ENCODE results near the gene NAPEPLD.
A peak's percentile ranks its signal among the peaks of the same experiment; 100 is the strongest.
"Not testable (repeated sequence)": the region's sequence is repeated elsewhere in the genome, so short reads cannot be mapped to it uniquely, and the experiment has no call there.

The NAPEPLD gene

DNA sequence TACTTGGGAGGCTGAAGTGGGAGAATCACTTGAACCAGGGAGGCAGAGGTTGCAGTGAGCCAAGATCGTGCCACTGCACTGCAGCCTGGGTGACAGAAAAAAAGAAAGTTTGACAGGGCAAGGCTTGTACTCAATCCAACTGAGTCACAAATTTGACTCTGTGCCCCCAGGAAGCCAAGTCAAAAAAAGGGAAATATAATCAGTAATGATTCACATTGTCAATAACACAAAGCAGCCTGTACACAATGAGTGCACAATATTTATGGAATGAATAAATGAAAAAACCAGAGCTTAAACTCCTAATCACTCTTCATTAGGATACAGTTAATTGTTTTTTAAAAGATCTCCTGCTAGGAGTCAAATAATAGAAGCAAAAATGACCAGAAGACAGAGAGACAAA lies 6.4 kb downstream of the NAPEPLD start:
- DNase-seq: no peak

GRCh38 chr7:103141753-103142404 lies 7.0 kb downstream of the NAPEPLD start:
- peak; percentile 80 for DNase-seq

DNA sequence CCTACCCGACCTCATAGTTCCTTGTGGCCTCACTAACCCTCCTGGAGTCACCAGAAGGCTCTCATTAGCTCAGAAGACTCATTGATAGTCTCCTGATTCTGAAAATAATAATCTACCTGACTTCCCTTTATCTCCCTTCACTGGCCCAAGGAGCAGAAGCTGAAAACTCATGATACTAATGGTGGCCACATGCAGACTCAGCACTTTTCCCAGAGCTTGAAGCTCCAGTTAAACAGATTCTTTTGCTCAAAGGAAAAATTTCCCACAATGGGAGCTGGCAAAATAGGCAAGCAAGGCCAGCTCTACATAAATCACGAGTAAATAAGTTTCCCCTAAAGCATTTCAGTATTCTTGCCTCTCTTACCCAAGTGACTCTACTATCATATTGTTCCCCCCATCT lies 8.2 kb downstream of the NAPEPLD start:
- no peak for DNase-seq

DNA sequence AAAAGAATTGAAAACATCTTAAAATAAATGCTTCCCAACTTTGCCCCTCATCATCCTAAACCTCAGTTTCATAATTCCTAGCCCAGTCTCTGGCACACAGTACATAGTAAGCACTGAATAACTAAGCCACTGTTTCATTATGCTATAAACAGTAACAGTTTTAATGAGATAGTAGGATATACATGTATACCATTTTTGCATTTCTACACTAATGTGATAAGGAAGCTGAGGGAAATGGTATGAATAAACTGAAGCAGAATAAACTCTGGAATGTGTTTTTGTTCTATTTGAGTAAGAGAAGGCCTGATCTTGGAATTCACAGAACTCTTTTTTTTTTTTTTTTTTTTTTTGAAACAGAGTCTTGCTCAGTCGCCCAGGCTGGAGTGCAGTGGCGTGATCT lies 8.8 kb downstream of the NAPEPLD start:
- DNase-seq: no peak

DNA sequence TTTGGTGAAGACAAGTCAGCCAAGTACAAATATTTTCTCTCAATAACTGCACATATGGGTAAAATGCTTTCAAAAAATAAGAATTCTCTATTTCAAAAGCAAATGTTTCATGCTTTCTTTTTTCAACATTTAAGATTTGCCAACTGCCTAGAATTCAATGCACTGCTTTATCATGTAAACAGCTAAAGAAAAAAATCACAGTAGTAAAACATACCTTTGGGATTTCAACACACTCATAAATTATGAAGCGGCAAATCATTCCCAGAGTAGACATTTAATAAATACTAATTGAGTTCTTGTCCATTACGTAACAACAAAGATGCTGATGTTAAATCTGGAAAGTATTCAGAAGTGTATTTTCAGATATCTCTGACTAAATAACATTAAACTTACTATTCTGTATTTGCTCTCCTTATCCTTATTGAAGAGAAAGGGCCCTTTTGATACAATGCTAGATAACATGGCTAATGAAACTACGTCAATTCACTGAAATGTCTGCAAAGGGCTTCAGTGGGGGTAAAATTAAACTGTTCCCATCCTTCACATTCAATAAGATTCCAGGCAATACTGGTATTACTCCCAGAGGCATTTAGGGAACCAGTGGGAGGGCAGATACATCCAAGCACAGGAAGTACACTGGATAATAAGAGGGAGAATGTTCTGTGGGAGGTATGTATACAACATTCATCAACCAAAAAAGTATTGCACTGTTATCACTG lies 13.9 kb downstream of the NAPEPLD start:
- DNase-seq: peak; percentile 68

GRCh38 chr7:103132995-103133688 lies 15.8 kb downstream of the NAPEPLD start:
- no peak for DNase-seq

DNA sequence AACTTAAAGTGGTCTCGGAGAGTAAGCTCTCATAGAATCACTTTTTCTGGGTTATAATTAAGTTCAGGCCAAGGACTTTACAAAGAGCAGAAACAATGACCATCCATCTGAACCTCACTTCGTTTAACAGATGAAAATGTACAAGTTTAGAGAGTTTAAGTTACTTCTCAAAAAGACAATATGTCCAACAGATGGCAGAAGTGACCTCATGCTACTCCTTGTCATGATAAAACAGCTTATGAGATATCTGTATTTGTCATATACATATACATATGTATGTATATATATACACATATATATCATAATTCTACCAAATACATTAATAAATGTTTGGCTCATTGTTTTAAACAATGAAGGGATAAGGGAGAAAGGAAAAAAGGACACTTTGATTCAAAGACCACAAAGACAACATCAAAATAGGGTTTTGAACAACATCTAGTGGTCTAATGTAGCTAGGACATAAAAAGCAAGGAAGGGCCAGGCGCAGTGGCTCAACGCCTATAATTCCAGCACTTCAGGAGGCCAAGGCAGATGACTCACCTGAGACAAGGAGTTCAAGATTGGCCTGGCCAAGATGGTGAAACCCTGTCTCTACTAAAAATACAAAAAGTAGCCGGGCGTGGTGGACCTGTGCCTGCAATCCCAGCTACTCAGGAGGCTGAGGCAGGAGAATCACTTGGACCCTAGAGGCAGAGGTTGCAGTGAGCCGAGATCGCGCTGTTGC lies 17.8 kb downstream of the NAPEPLD start:
- no peak for DNase-seq

GRCh38 chr7:103129702-103130549 lies 19.0 kb downstream of the NAPEPLD start:
- DNase-seq: no peak

- no peak for DNase-seq
These were observed 21.9 kb downstream of the NAPEPLD start for GRCh38 chr7:103127006-103127405.

GRCh38 chr7:103124429-103124979 lies 24.4 kb downstream of the NAPEPLD start:
- DNase-seq: no peak

- no peak for DNase-seq
These were observed 25.4 kb downstream of the NAPEPLD start for GRCh38 chr7:103123529-103123928.

DNA sequence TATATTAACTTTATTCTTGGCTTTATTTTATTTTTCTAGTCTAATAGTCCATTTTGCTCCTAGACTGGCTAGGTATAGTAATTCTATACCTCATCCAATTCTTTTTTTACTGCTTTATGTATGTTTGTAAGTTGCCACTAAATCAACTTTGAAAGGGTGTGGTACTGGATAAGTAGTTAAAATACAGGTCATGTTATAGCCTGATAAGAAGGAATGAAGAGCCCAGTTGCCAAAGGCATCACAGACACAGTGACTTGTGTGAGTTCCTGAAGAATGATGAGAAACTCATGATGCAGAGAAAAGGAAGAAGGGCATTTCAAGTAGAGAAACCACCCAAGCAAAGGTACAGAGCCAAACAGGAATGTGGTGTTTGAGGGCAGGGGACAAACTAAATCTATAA lies 27.3 kb downstream of the NAPEPLD start:
- DNase-seq: no peak

DNA sequence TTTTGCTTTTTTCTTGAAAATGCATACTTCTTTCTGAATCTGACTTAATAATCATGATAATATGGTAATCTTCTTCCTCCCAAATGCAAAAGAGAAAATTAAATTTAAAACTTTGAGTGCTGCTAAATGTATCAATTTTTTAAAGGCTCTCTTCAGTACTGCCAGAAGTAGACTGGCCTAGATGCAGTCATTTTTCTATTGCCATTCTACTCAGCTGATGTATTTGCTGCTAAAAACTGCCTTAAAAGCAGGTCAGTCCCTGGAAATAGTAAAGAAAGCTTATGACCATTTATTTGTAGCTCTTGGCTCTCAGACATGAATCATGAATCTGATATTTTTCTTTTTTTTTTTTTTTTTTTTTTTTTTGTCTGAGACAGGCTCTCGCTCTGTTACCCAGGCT lies 28.5 kb downstream of the NAPEPLD start:
- no peak for DNase-seq

DNA sequence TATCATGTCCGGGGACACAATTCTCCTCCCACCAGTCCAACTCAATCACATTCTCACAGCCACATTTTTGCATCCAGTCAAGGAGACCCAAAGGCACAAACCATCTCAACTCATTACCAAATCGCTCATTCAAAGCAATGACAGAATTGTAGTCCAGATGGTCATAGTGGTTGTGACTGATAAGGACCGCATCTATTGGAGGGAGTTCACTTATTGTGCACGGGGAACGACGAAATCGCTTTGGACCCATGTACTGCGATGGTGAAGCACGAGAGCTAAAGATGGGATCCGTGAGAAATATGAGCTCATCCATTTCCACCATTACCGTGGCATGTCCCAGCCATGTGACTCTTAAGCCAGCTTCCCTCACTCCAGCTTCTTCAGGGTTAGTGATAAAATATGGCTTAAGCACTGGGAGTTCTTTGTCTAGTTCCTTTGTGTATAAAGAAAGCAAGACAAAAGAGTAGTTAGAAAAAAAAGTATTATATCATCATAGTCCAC lies 29.1 kb downstream of the NAPEPLD start:
- DNase-seq: no peak

DNA sequence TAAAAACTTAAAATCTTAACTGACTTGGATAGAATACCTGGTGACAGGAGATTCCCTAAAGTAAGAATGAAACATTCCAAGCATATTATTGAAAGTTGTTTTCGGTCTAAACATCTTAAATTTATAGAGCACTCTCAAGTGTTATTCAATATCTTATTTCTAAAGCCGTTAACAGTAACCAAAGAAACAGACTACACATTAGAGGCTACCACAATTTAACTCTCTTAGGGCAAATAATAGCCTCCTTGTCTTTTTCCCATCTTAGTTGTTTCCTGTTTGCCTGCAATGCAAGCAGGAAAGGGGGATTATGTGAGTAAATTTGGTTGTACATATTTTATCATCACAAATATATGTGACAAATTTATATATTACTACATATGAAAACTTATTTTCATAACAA lies 31.4 kb downstream of the NAPEPLD start:
- no peak for DNase-seq

GRCh38 chr7:103116991-103117390 lies 31.9 kb downstream of the NAPEPLD start:
- DNase-seq: no peak

- no peak for DNase-seq
These were observed 32.4 kb downstream of the NAPEPLD start for GRCh38 chr7:103116511-103116910.

- DNase-seq: no peak
These were observed 33.1 kb downstream of the NAPEPLD start for GRCh38 chr7:103115771-103116170.

DNA sequence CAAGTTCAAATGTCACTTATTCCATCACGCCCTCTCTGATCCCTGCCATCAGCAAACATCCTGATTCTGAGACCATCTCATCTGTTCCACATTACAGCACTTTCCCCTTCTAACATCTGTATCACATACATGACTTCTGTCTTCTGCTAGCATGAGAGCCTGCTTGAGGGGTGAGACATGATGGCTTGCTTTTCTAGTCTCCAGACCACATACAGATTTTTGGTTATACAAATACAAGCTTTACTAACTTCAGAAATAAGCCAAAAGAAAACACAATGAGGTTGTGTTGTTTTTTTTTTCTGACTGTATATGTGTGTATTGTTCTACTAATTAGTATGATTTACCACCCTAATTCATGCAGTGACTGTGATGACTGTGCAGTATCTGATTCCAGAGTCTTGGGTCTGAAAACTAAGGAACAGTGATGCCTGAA lies 34.3 kb downstream of the NAPEPLD start:
- no peak for DNase-seq

- peak; percentile 96 for DNase-seq
These were observed 35.7 kb downstream of the NAPEPLD start for GRCh38 chr7:103113164-103113563.

DNA sequence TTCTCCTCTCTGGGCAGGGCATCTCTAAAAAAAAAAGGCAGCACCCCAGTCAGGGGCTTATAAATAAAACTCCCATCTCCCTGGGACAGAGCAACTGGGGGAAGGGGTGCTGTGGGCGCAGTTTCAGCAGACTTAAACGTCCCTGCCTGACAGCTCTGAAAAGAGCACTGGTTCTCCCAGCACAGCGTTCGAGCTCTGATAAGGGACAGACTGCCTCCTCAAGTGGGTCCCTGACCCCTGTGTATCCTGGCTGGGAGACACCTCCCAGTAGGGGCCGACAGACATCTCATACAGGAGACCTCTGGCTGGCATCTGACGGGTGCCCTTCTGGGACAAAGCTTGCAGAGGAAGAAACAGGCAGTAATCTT lies 42.2 kb downstream of the NAPEPLD start:
- DNase-seq: not testable (repeated sequence)

All from NCI-H226 (cell line).